Measurements from ENCODE around the gene PLCG2.

GRCh38 chr16:81925016-81925415, 145.9 kb downstream of the PLCG2 start:
- TF ChIP-seq CTCF (IDR thresholded peaks at IDR 0.05): no peak
- no peak for TF ChIP-seq POLR2A (IDR thresholded peaks at IDR 0.05)
